Activated CD8-positive, alpha-beta memory T cell treated with anti-CD3 and anti-CD28 coated beads, Interleukin-2, amount 50 U/mL, for 4 hours (primary cell): ENCODE measurements around the gene CPSF7.
A peak's percentile ranks its signal among the peaks of the same experiment; 100 is the strongest.

Experiments
- DNase-seq: peaks from one replicate; pipeline ENCODE4 v3.0.0-alpha.2; 2020

Gene CPSF7

GRCh38 chr11:61380884-61381283, 48.9 kb downstream of the CPSF7 start:
- no peak for DNase-seq

GRCh38 chr11:61378713-61379313, 51.0 kb downstream of the CPSF7 start:
- no peak for DNase-seq

GRCh38 chr11:61377461-61378160, 52.2 kb downstream of the CPSF7 start:
- DNase-seq = no peak

GRCh38 chr11:61375761-61376108, 54.0 kb downstream of the CPSF7 start:
- DNase-seq = no peak

- no peak for DNase-seq
Measured at GRCh38 chr11:61372659-61373420, 56.9 kb downstream of the CPSF7 start.

- no peak for DNase-seq
Measured at GRCh38 chr11:61370349-61371005, 59.3 kb downstream of the CPSF7 start.

GRCh38 chr11:61369372-61370348, 60.1 kb downstream of the CPSF7 start:
- DNase-seq = no peak

- DNase-seq = no peak
Measured at GRCh38 chr11:61368646-61369045, 61.1 kb downstream of the CPSF7 start.

GRCh38 chr11:61367406-61367805, 62.4 kb downstream of the CPSF7 start:
- no peak for DNase-seq

- no peak for DNase-seq
Measured at GRCh38 chr11:61364012-61364675, 65.6 kb downstream of the CPSF7 start.

GRCh38 chr11:61362542-61362875, 67.3 kb downstream of the CPSF7 start:
- peak; percentile 29 for DNase-seq

GRCh38 chr11:61361741-61362541, 67.8 kb downstream of the CPSF7 start, which contains the start of the genes CYB561A3 and TMEM138:
CYB561A3 (minus strand) TSS chr11:61361882; CDS start chr11:61356713, 5,169 bp downstream.
TMEM138 (plus strand) TSS chr11:61362374; CDS start chr11:61364391, 2,017 bp downstream.
- peak; percentile 86 for DNase-seq

GRCh38 chr11:61361237-61361740, 68.5 kb downstream of the CPSF7 start:
- DNase-seq = no peak

GRCh38 chr11:61359516-61359915, 70.3 kb downstream of the CPSF7 start:
- no peak for DNase-seq

- DNase-seq = no peak
Measured at GRCh38 chr11:61358566-61358965, 71.2 kb downstream of the CPSF7 start.

GRCh38 chr11:61357894-61358239, 71.9 kb downstream of the CPSF7 start:
- DNase-seq = no peak

GRCh38 chr11:61357233-61357893, 72.4 kb downstream of the CPSF7 start:
- DNase-seq = no peak

GRCh38 chr11:61356706-61357105, 73.1 kb downstream of the CPSF7 start:
- DNase-seq = no peak

- DNase-seq = no peak
Measured at GRCh38 chr11:61354208-61354607, 75.6 kb downstream of the CPSF7 start.
